ENCODE data around the gene IRAK3. TPM values are rescaled to one million over a fixed set of nuclear protein-coding genes. Genes with fewer than 3 reads are reported as not detected.
A peak's percentile ranks its signal among the peaks of the same experiment; 100 is the strongest.
"Not testable (repeated sequence)": the region's sequence is repeated elsewhere in the genome, so short reads cannot be mapped to it uniquely, and the experiment has no call there.

The IRAK3 gene
- total RNA-seq, 1 donor from 2014 or later, result 3.2 TPM

DNA sequence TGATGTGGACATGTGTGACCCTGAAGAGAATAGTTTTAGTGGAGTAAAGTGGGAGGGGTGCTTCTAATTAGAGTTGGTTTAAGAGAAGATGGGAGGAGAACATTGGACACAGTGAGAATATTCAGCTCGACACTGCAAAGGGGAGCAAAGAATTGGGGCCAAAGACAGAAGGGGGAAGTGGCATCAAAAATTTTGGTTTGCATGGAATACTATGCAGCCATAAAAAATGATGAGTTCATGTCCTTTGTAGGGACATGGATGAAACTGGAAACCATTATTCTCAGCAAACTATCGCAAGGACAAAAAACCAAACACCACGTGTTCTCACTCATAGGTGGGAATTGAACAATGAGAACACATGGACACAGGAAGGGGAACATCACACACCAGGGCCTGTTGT, 4.2 kb upstream of the IRAK3 start:
- DNase-seq (ENCODE audit: low spot score); intact Hi-C loops (cut with micrococcal nuclease); H3K4me3 Mint-ChIP-seq; H3K9me3 Mint-ChIP-seq; H3K27ac Mint-ChIP-seq; H3K36me3 Mint-ChIP-seq (ENCODE audit: low read depth): not testable (repeated sequence)
- peaks cover 21% of the 10 kb centered on the region for H3K4me1 Mint-ChIP-seq (ENCODE audit: low read depth)
- H3K27me3 Mint-ChIP-seq (ENCODE audit: insufficient read depth), result peaks cover 12% of the 10 kb centered on the region

DNA sequence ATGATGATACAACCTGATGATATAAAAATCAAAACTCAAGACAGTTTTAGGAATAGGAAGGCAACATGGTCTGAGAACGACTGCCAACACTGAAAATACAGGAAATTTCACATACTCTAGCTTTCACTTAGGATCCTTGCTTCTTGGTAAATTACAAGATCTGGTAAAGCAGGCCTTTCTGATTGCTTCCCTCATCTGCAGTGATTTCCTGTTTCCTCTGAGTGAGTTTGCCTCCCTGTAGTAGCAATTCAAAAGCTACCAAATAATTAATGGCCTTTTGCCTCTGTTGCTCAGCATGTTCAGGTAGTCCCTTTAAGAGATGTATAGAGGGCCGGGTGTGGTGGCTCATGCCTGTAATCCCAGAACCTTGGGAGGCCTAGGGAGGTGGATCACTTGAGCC, 2.0 kb upstream of the IRAK3 start:
- DNase-seq (ENCODE audit: low spot score), result no peak
- peaks cover 6% of the 10 kb centered on the region for H3K9me3 Mint-ChIP-seq
- H3K4me3 Mint-ChIP-seq, result peak overlapping the region; percentile 82
- H3K36me3 Mint-ChIP-seq (ENCODE audit: low read depth), result peaks cover 5% of the 10 kb centered on the region
- H3K27ac Mint-ChIP-seq, result peak overlapping the region; percentile 61
- peaks cover 31% of the 10 kb centered on the region for H3K4me1 Mint-ChIP-seq (ENCODE audit: low read depth)
- intact Hi-C loops (cut with micrococcal nuclease), result no loop called here
- peaks cover 10% of the 10 kb centered on the region for H3K27me3 Mint-ChIP-seq (ENCODE audit: insufficient read depth)

DNA sequence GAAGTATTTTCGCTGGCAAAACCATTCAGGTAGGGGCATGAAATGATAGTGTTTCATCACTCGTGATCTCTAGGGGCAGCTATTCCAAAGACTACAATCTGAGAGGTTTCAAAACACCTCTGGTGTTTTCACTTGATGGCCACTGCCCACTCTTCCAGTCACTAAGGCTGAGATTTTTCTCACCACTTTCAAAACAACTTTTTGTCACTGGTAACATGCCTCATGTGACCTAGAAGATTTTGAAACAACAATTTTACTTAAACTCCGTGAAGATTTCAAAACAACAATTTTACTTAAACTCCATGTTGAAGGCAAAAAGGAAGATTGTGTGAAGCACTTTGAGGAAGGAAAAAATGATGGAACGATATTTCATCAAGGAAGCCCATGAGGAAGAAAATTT, 1.2 kb upstream of the IRAK3 start:
- H3K4me1 Mint-ChIP-seq (ENCODE audit: low read depth), result peaks cover 31% of the 10 kb centered on the region
- peak overlapping the region; percentile 78 for H3K4me3 Mint-ChIP-seq
- H3K27me3 Mint-ChIP-seq (ENCODE audit: insufficient read depth), result peaks cover 10% of the 10 kb centered on the region
- H3K27ac Mint-ChIP-seq, result peak overlapping the region; percentile 30
- intact Hi-C loops (cut with micrococcal nuclease), result no loop called here
- H3K9me3 Mint-ChIP-seq, result peaks cover 6% of the 10 kb centered on the region
- H3K36me3 Mint-ChIP-seq (ENCODE audit: low read depth), result peaks cover 5% of the 10 kb centered on the region
- DNase-seq (ENCODE audit: low spot score), result no peak

DNA sequence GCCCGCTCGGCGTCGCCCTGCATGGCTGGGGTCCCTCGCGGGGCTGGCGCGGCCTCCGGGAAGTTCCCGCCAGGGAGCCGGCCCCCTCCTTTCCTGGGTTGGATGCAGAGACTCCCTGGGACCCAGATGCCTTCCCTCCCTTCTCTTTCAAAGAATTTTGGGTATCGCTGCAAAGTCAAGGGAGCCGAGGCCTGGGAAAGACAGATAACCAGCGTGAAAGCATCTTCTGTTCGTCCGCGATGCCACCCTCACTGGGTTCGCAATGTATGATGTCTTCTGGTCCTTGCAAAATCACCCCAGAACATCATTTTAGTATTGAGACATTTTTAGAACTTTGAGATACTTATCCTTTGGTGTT, 451 bp downstream of the IRAK3 start:
- peaks cover 4% of the 10 kb centered on the region for H3K9me3 Mint-ChIP-seq
- no peak overlapping the region for H3K27ac Mint-ChIP-seq
- peaks cover 31% of the 10 kb centered on the region for H3K4me1 Mint-ChIP-seq (ENCODE audit: low read depth)
- H3K4me3 Mint-ChIP-seq, result peak overlapping the region; percentile 72
- intact Hi-C loops (cut with micrococcal nuclease), result loop anchor here (1.0 kb wide), 2 partner anchors 8 to 20 kb away; partner anchors contain the start of gene TMBIM4
- H3K36me3 Mint-ChIP-seq (ENCODE audit: low read depth), result peaks cover 7% of the 10 kb centered on the region
- H3K27me3 Mint-ChIP-seq (ENCODE audit: insufficient read depth), result peaks cover 7% of the 10 kb centered on the region
- no peak for DNase-seq (ENCODE audit: low spot score)

DNA sequence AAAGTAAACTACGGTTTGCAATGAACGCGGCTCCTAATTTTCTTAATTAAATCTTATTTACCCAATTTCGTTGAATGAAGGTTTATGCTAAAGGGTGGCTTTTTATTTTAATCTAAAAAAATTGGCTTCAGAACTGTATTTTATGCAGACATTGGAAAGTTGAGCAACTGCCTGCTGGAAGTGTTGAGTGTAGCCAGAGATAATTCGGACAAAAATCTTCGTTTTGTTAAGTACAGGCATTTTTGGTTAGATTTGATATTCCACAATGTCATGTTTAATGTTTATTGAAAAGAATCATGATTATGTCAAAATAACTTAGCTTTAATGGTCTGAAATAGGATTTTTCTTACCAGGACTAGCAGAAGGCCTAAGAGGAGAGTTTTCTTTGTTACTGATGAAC, 875 bp downstream of the IRAK3 start:
- H3K27ac Mint-ChIP-seq, result no peak overlapping the region
- H3K4me1 Mint-ChIP-seq (ENCODE audit: low read depth), result peaks cover 34% of the 10 kb centered on the region
- peaks cover 9% of the 10 kb centered on the region for H3K36me3 Mint-ChIP-seq (ENCODE audit: low read depth)
- no peak for DNase-seq (ENCODE audit: low spot score)
- intact Hi-C loops (cut with micrococcal nuclease), result loop anchor here (1.0 kb wide), 2 partner anchors 7 to 21 kb away; partner anchors contain the start of gene TMBIM4
- peaks cover under 1% of the 10 kb centered on the region for H3K9me3 Mint-ChIP-seq
- peak overlapping the region; percentile 72 for H3K4me3 Mint-ChIP-seq
- peaks cover 7% of the 10 kb centered on the region for H3K27me3 Mint-ChIP-seq (ENCODE audit: insufficient read depth)

DNA sequence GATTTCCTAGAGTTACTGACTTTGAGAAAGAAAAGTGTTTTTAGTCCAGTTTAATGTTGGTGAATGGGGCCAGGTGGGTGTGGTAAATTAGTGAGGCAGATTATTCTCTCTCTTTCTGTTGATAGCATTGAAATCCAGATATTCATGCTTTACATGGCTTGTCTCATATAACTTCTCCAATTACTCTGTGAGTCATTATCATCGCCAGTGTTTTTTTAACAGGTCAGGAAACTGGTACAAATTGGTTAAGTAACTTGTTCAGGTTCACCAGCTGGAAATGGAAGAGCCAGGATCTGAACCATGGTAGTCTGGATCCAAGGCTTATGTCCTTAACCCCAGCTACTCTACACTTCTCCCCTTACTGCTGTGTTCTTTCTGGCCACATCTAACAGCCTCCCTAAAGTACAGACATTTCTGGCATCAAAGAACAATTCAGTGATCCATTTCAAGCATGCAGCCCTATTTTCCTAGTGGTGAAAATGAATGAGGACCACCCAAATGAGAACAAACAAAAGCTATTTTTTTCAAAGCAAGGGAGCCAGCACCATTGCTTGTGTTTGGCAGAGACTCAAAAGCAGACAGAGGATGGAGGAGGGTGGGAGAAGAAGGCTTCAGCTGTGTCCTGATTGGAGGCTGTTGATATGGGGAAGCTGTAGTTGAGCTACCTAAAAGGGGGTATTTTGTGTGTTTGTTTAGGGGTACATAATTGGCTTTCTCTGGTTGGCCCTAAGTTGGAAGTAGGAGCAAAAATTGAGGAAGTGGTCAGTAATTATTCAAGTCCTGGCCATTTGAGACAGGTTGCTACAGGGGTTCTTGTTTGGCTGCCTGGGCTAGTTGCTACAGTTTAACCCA, 1.7 kb downstream of the IRAK3 start:
- intact Hi-C loops (cut with micrococcal nuclease), result no loop called here

DNA sequence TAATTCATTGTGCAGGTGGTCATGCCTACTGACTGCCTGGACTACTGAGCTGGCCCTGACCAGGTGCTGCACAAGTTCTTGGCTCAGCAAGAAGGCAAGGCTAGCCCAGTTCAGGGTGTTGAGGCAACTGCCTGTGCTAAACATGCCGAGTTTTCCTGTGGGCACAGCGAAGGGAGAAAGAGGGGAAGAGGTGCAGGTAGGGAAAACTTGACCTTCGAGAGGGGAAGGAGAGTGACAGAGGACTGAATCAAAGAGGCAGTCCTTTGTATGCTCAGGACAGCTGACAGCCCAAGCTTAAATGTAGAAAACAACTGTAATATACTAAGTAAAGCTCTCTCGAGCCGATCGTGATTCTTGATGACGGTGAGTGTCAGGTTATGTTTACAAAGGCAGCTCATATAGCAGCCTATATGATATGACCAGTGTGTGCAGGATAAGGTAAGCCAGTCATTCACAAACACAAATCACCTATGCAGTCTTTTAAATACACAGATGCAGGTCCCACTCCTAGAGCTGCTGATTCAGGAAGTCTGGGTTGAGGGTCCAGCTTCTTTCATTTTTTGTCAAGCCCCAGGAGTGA, 2.6 kb downstream of the IRAK3 start:
- Mint-ChIP-seq H3K36me3 (ENCODE audit: low read depth) (peaks cover 15% of the 10 kb centered on the region), H3K9me3 (no peaks in the 10 kb centered on the region), H3K4me3 (no peak overlapping the region), H3K27me3 (ENCODE audit: insufficient read depth) (peaks cover 5% of the 10 kb centered on the region), H3K27ac (no peak overlapping the region), H3K4me1 (ENCODE audit: low read depth) (peaks cover 48% of the 10 kb centered on the region)
- DNase-seq (ENCODE audit: low spot score), result no peak
- intact Hi-C loops (cut with micrococcal nuclease), result no loop called here

More for the DNA sequence above, 1.7 kb downstream of the IRAK3 start:
- peaks cover 7% of the 10 kb centered on the region for H3K27me3 Mint-ChIP-seq (ENCODE audit: insufficient read depth)
- H3K27ac Mint-ChIP-seq, result peak overlapping the region; percentile 37
- no peak for DNase-seq (ENCODE audit: low spot score)
- no peaks in the 10 kb centered on the region for H3K9me3 Mint-ChIP-seq
- H3K4me3 Mint-ChIP-seq, result peak overlapping the region; percentile 47
- peaks cover 42% of the 10 kb centered on the region for H3K4me1 Mint-ChIP-seq (ENCODE audit: low read depth)
- H3K36me3 Mint-ChIP-seq (ENCODE audit: low read depth), result peaks cover 15% of the 10 kb centered on the region

DNA sequence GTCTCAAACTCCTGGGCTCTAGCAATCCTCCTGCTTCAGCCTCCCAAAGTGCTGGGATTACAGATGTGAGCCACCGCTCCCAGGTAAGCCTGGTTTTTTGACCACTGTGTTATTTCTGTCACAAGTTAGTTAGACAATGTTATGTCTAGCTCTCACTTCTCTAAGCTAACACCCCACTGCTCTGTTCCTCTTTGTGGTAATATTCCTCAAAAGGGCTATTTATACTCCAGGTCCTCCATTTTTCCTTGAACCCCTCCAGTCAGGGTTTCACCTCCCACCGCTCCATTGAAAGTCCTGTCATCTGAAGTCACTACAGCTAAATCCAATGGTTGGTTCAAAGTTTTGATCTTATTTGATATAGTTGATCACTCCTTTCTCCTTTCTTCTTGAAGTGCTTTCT, 5.1 kb downstream of the IRAK3 start:
- H3K4me1 Mint-ChIP-seq (ENCODE audit: low read depth), result peaks cover 38% of the 10 kb centered on the region
- H3K27ac Mint-ChIP-seq, result no peak overlapping the region
- DNase-seq (ENCODE audit: low spot score), result no peak
- H3K36me3 Mint-ChIP-seq (ENCODE audit: low read depth), result peaks cover 18% of the 10 kb centered on the region
- peaks cover 2% of the 10 kb centered on the region for H3K27me3 Mint-ChIP-seq (ENCODE audit: insufficient read depth)
- intact Hi-C loops (cut with micrococcal nuclease), result no loop called here
- no peak overlapping the region for H3K4me3 Mint-ChIP-seq
- H3K9me3 Mint-ChIP-seq, result no peaks in the 10 kb centered on the region

DNA sequence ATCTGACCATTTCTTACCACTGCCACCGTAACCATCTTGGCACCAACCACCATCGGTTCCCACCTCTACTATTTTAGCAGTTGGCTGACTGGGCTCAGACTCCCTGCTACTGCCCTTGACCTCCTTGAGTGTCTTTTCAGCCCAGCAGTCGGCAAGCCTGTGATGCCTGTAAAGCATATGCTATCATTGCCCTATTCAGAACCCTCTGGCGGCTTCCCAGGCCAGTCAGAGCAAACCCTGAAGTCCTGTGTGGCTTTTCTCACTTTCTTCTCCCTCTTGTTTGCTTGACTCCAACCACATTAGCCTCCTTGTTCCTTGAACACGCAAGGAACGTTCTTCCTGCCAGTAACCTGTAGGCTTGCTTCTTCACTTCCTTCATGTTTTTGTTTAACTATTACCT, 6.2 kb downstream of the IRAK3 start:
- intact Hi-C loops (cut with micrococcal nuclease), result no loop called here
- no peak overlapping the region for H3K4me3 Mint-ChIP-seq
- H3K36me3 Mint-ChIP-seq (ENCODE audit: low read depth), result peaks cover 19% of the 10 kb centered on the region
- H3K4me1 Mint-ChIP-seq (ENCODE audit: low read depth), result peaks cover 35% of the 10 kb centered on the region
- no peak for DNase-seq (ENCODE audit: low spot score)
- peaks cover 5% of the 10 kb centered on the region for H3K9me3 Mint-ChIP-seq
- peaks cover 2% of the 10 kb centered on the region for H3K27me3 Mint-ChIP-seq (ENCODE audit: insufficient read depth)
- H3K27ac Mint-ChIP-seq, result no peak overlapping the region

DNA sequence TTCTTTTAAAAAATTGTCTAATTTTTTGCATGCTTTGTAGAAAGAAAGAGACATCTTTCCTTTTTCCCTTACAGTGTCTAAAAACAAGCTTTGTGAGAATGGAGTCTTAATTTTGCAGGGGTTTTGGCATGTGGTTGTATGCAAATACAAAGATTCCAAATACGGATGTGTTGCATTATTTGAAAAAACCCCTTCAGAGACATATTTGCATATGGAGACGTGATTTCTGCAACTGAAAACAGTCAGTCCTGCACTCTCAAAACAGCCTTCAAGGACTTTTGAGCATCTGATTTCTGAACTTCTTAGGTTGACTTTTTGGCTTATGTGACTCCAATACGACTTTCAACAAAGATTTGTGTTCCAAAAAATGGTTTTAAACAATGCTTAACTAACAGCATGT, 7.8 kb downstream of the IRAK3 start:
- peaks cover 2% of the 10 kb centered on the region for H3K27me3 Mint-ChIP-seq (ENCODE audit: insufficient read depth)
- peaks cover 27% of the 10 kb centered on the region for H3K4me1 Mint-ChIP-seq (ENCODE audit: low read depth)
- H3K4me3 Mint-ChIP-seq, result peak overlapping the region; percentile 75
- peaks cover 17% of the 10 kb centered on the region for H3K36me3 Mint-ChIP-seq (ENCODE audit: low read depth)
- DNase-seq (ENCODE audit: low spot score), result no peak
- intact Hi-C loops (cut with micrococcal nuclease), result loop anchor here (1.0 to 2.0 kb wide), 5 partner anchors 7 to 106 kb away; partner anchors contain the start of genes HELB, IRAK3, LLPH and TMBIM4
- peak overlapping the region; percentile 72 for H3K27ac Mint-ChIP-seq
- H3K9me3 Mint-ChIP-seq, result peaks cover 7% of the 10 kb centered on the region

DNA sequence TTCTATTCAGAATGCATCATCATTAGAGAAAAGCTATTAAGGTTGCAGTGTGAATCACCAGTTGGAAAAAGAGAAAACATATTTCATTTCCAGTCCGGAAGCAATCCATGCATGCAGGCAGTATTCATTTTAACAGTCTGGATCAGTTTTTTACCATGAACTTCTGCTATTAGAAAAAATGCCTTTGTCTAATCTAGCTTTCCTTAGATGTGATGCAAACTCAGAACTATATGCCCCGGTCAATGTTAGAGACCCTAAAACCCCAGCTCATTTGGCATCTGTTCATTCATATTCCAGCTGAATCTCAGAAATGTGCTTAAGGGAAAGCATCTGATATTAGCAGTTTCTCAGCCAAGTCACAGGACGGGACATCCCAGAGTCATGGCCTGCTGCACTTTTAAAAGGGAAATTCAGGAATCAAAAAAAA, 8.5 kb downstream of the IRAK3 start:
- H3K27ac Mint-ChIP-seq, result no peak overlapping the region
- H3K4me3 Mint-ChIP-seq, result no peak overlapping the region
- H3K4me1 Mint-ChIP-seq (ENCODE audit: low read depth), result peaks cover 27% of the 10 kb centered on the region
- DNase-seq (ENCODE audit: low spot score), result no peak
- peaks cover 17% of the 10 kb centered on the region for H3K36me3 Mint-ChIP-seq (ENCODE audit: low read depth)
- H3K27me3 Mint-ChIP-seq (ENCODE audit: insufficient read depth), result peaks cover 2% of the 10 kb centered on the region
- peaks cover 7% of the 10 kb centered on the region for H3K9me3 Mint-ChIP-seq
- intact Hi-C loops (cut with micrococcal nuclease), result loop anchor here (1.0 to 2.0 kb wide), 4 partner anchors 8 to 105 kb away; partner anchors contain the start of genes HELB, IRAK3, LLPH and TMBIM4

DNA sequence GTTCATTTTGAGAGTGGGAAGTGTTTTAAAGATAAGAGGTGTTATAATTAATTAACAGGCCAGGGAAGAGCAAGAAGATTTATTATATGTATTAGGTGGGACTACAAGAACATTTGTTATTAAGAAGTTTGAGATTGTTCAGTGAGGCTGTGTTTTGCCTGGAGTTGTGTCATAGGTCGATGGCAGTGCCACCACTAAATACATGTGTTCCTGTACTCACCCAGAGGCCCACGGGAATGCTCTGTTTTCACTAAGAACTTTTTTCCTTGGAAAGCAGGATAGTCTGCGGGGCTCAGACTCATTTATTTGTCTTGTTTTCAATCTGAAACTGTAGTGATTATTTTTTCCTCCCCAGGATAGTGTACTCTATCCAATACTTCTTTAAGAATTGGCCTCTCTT, 10.1 kb downstream of the IRAK3 start:
- no peak overlapping the region for H3K27ac Mint-ChIP-seq
- intact Hi-C loops (cut with micrococcal nuclease), result no loop called here
- peaks cover 40% of the 10 kb centered on the region for H3K4me1 Mint-ChIP-seq (ENCODE audit: low read depth)
- H3K27me3 Mint-ChIP-seq (ENCODE audit: insufficient read depth), result peaks cover 2% of the 10 kb centered on the region
- H3K4me3 Mint-ChIP-seq, result no peak overlapping the region
- H3K36me3 Mint-ChIP-seq (ENCODE audit: low read depth), result peaks cover 16% of the 10 kb centered on the region
- H3K9me3 Mint-ChIP-seq, result peaks cover 7% of the 10 kb centered on the region
- no peak for DNase-seq (ENCODE audit: low spot score)

Measured in activated T-helper 1 cell treated with anti-CD3 and anti-CD28 coated beads, Interleukin-12 subunit alpha, Interleukin-12 subunit beta, Interleukin-2, Interleukin-4 antibody, amounts not matched to agents 30 ng/mL and 10 ng/mL and 1 ng/mL, durations not matched to agents 14 hours and 24 hours and 36 hours (primary cell).